ENCODE data around the gene GRIN1.
"Not testable (repeated sequence)": the region's sequence is repeated elsewhere in the genome, so short reads cannot be mapped to it uniquely, and the experiment has no call there.

GRIN1 gene

GRCh38 chr9:137115394-137116026, 23.4 kb upstream of the GRIN1 start:
- TF ChIP-seq CTCF (IDR thresholded peaks at IDR 0.05; ENCODE audit: control extremely low read depth, extremely low read depth, low read depth, missing control alignments) = no peak
- ChIA-PET POLR2A (interaction anchor here (1.0 to 1.1 kb wide), 2 partner anchors 35 to 125 kb away, joined by 4 to 21 read pairs; partner anchors contain the start of gene TUBB4B), CTCF (interaction anchor here (1.0 to 1.7 kb wide), 5 partner anchors 19 to 127 kb away, joined by 3 to 8 read pairs (median 4); partner anchors contain the start of gene RNF224)
- peak; percentile 5 for DNase-seq (ENCODE audit: extremely low spot score)

- ChIA-PET CTCF (interaction anchor here (1.0 to 1.7 kb wide), 3 partner anchors 20 to 121 kb away, joined by 3 to 8 read pairs (median 3); no protein-coding TSS in a partner anchor), POLR2A (interaction anchor here (1.1 kb wide), 1 partner anchor 125 kb away, joined by 4 read pairs; the partner anchor contains the start of gene TUBB4B)
- TF ChIP-seq CTCF (IDR thresholded peaks at IDR 0.05; ENCODE audit: control extremely low read depth, extremely low read depth, low read depth, missing control alignments) = no peak
- peak; percentile 3 for DNase-seq (ENCODE audit: extremely low spot score)
These were observed 22.9 kb upstream of the GRIN1 start for GRCh38 chr9:137116027-137116507.

GRCh38 chr9:137116728-137117127, 22.2 kb upstream of the GRIN1 start:
- CTCF ChIA-PET = interaction anchor here (1.2 kb wide), 1 partner anchor 120 kb away, joined by 3 read pairs; no protein-coding TSS in a partner anchor
- POLR2A ChIA-PET = no interaction called here
- no peak for TF ChIP-seq CTCF (IDR thresholded peaks at IDR 0.05; ENCODE audit: control extremely low read depth, extremely low read depth, low read depth, missing control alignments)
- DNase-seq (ENCODE audit: extremely low spot score) = no peak

GRCh38 chr9:137117269-137117731, 21.7 kb upstream of the GRIN1 start:
- TF ChIP-seq CTCF (IDR thresholded peaks at IDR 0.05; ENCODE audit: control extremely low read depth, extremely low read depth, low read depth, missing control alignments) = no peak
- POLR2A ChIA-PET = interaction anchor here (0.7 kb wide), 1 partner anchor 160 kb away, joined by 3 read pairs; the partner anchor contains the start of gene TOR4A
- no peak for DNase-seq (ENCODE audit: extremely low spot score)
- CTCF ChIA-PET = interaction anchor here (1.2 to 3.8 kb wide), 3 partner anchors 13 to 120 kb away, joined by 3 to 19 read pairs (median 14); no protein-coding TSS in a partner anchor

GRCh38 chr9:137118092-137118603, 20.8 kb upstream of the GRIN1 start:
- POLR2A ChIA-PET = interaction anchor here (0.7 kb wide), 1 partner anchor 159 kb away, joined by 3 read pairs; the partner anchor contains the start of gene TOR4A
- not testable (repeated sequence) for DNase-seq (ENCODE audit: extremely low spot score)
- CTCF ChIA-PET = interaction anchor here (0.6 to 3.8 kb wide), 7 partner anchors 11 to 119 kb away, joined by 3 to 19 read pairs (median 4); no protein-coding TSS in a partner anchor

- DNase-seq (ENCODE audit: extremely low spot score); POLR2A ChIA-PET: not testable (repeated sequence)
- CTCF ChIA-PET = interaction anchor here (0.8 to 2.8 kb wide), 5 partner anchors 54 to 115 kb away, joined by 3 to 8 read pairs (median 6); partner anchors contain the start of gene RNF224
These were observed 16.8 kb upstream of the GRIN1 start for GRCh38 chr9:137121927-137122795.

- POLR2A ChIA-PET = not testable (repeated sequence)
These were observed 16.0 kb upstream of the GRIN1 start for GRCh38 chr9:137122796-137123467.

More at GRCh38 chr9:137122796-137123467, 16.0 kb upstream of the GRIN1 start:
- not testable (repeated sequence) for DNase-seq (ENCODE audit: extremely low spot score)
- CTCF ChIA-PET = interaction anchor here (0.8 to 2.8 kb wide), 6 partner anchors 27 to 114 kb away, joined by 3 to 8 read pairs (median 4); partner anchors contain the start of genes RNF224 and SSNA1
